Upper lobe of right lung (tissue), 1 donor: Measurements from ENCODE around the gene USHBP1. TPM values are rescaled to one million over a fixed set of nuclear protein-coding genes. Genes with fewer than 3 reads are reported as not detected.

Experiments
- ATAC-seq: fragments of 200-7000 bp; cut with Tn5 transposase; one replicate; pipeline ENCODE4 v1.9.1; 2020; ENCODE audit warnings: mild to moderate bottlenecking, moderate library complexity
- DNase-seq: peaks from one replicate; pipeline ENCODE4 v3.0.0-alpha.2; 2020
- H3K27ac ChIP-seq: fragments of 200-600 bp; one replicate; pipeline ENCODE4 v1.8.0; 2022
- H3K27me3 ChIP-seq: fragments of 200-600 bp; one replicate; pipeline ENCODE4 v1.8.0; 2022; ENCODE audit warnings: mild to moderate bottlenecking
- H3K36me3 ChIP-seq: fragments of 200-600 bp; one replicate; pipeline ENCODE4 v1.8.0; 2022
- H3K4me1 ChIP-seq: fragments of 200-600 bp; one replicate; pipeline ENCODE4 v1.8.0; 2022
- H3K4me3 ChIP-seq: fragments of 200-600 bp; one replicate; pipeline ENCODE4 v1.8.0; 2022; ENCODE audit warnings: mild to moderate bottlenecking
- H3K9me3 ChIP-seq: fragments of 200-600 bp; one replicate; pipeline ENCODE4 v1.8.0; 2022
- CTCF ChIP-seq: fragments of 200-600 bp; IDR thresholded peaks from one replicate; pipeline ENCODE4 v1.8.0; 2022; ENCODE audit warnings: antibody characterized with exemption
- intact Hi-C: fragments of 100-400 bp; cut with DNase I; formaldehyde crosslinking; loops from one replicate; pipeline ENCODE4 v1.11.0; 2022
- total RNA-seq: library from RNA; stranded (reverse); fragmentation: NEBNext Ultra II Directional; extraction: Animal tissue kit (Norgen Biotek cat#: 25700); gene quantifications from one replicate; pipeline ENCODE4 v1.2.1, GENCODE V29; 2021
- donor health status: DM: no; HTN: yes; CAD: no; lungs with severe emphysema.

The USHBP1 gene
- total RNA-seq, 1 donor from 2014 or later = 14.0 TPM

GRCh38 chr19:17262557-17262956, 2.0 kb downstream of the USHBP1 start:
- ATAC-seq (no peak), DNase-seq (no peak)
- H3K27ac ChIP-seq = no peak overlapping the region
- no peaks in the 10 kb centered on the region for H3K36me3 ChIP-seq
- intact Hi-C loops = no loop called here
- no peaks in the 10 kb centered on the region for H3K9me3 ChIP-seq
- H3K4me1 ChIP-seq = no peaks in the 10 kb centered on the region
- H3K27me3 ChIP-seq = no peaks in the 10 kb centered on the region
- TF ChIP-seq CTCF = no peak
- H3K4me3 ChIP-seq = peak overlapping the region; percentile 52

DNA sequence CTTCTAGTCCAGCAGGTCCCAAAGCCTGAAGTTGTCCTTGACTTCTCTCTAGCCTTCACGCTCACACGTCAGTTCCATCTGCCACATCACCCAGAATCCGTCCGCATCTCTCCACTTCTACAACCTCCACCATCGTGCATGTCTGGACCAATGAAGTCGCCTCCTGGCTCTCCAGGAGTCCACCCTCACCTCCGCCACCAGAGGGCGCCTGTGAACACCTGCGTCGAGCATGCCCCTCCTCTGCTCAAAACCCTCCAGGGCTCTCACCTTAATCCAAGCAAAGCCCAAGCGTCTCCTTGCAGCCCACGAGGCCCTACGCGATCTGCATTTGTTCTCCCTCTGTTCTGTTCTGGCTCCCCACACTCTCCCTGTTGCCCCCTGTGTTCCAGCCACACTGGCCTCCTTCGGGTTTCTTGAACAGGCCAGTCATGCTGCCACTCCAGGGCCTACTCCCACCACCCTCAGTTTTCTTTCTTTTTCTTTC, 3.7 kb downstream of the USHBP1 start:
- no peak overlapping the region for H3K27ac ChIP-seq
- peak; percentile 97 for TF ChIP-seq CTCF
- ATAC-seq = peak; percentile 97
- H3K27me3 ChIP-seq = no peaks in the 10 kb centered on the region
- H3K36me3 ChIP-seq = no peaks in the 10 kb centered on the region
- H3K9me3 ChIP-seq = no peaks in the 10 kb centered on the region
- intact Hi-C loops = no loop called here
- peak; percentile 94 for DNase-seq
- no peak overlapping the region for H3K4me3 ChIP-seq
- H3K4me1 ChIP-seq = no peaks in the 10 kb centered on the region

GRCh38 chr19:17259934-17260333, 4.6 kb downstream of the USHBP1 start:
- Histone ChIP-seq H3K27me3 (no peaks in the 10 kb centered on the region), H3K36me3 (no peaks in the 10 kb centered on the region), H3K4me1 (no peaks in the 10 kb centered on the region), H3K9me3 (no peaks in the 10 kb centered on the region), H3K27ac (no peak overlapping the region), H3K4me3 (no peak overlapping the region)
- intact Hi-C loops = no loop called here
- no peak for TF ChIP-seq CTCF
- DNase-seq (no peak), ATAC-seq (no peak)

- Histone ChIP-seq H3K27ac (no peak overlapping the region), H3K4me3 (no peak overlapping the region), H3K9me3 (no peaks in the 10 kb centered on the region), H3K36me3 (no peaks in the 10 kb centered on the region), H3K4me1 (no peaks in the 10 kb centered on the region), H3K27me3 (no peaks in the 10 kb centered on the region)
- intact Hi-C loops = no loop called here
- DNase-seq (no peak), ATAC-seq (no peak)
- TF ChIP-seq CTCF = no peak
Measured at GRCh38 chr19:17259118-17259780, 5.3 kb downstream of the USHBP1 start.

- Histone ChIP-seq H3K27ac (no peak overlapping the region), H3K27me3 (no peaks in the 10 kb centered on the region), H3K4me1 (no peaks in the 10 kb centered on the region), H3K4me3 (no peak overlapping the region), H3K9me3 (no peaks in the 10 kb centered on the region), H3K36me3 (no peaks in the 10 kb centered on the region)
- no peak for TF ChIP-seq CTCF
- ATAC-seq = no peak
- DNase-seq = no peak
- intact Hi-C loops = no loop called here
Measured at GRCh38 chr19:17256130-17256529, 8.4 kb downstream of the USHBP1 start.
